ENCODE measurements around the gene TYR. TPM values are rescaled to one million over a fixed set of nuclear protein-coding genes. Genes with fewer than 3 reads are reported as not detected.
"Not testable (repeated sequence)": the region's sequence is repeated elsewhere in the genome, so short reads cannot be mapped to it uniquely, and the experiment has no call there.

TYR gene
- total and polyA plus RNA-seq, 2 experiments from 2014 or later = 0.17 TPM; not detected in 1

GRCh38 chr11:89333704-89334103 is 156.0 kb downstream of the TYR start:
- not testable (repeated sequence) for H3K36me3 ChIP-seq; H3K27me3 ChIP-seq; H3K27ac ChIP-seq; H3K4me3 ChIP-seq; H3K9me3 ChIP-seq (ENCODE audit: low read depth); H3K4me1 ChIP-seq (ENCODE audit: low read depth)
- peak; percentile 42 for TF ChIP-seq CTCF (IDR thresholded peaks at IDR 0.05; ENCODE audit: low read depth, low read length)
- DNase-seq (ENCODE audit: low read depth in 1 of 2, low spot score in 1 of 2) = peak; percentile 7 to 51

- not testable (repeated sequence) for H3K36me3 ChIP-seq; H3K27ac ChIP-seq; H3K27me3 ChIP-seq; H3K4me3 ChIP-seq; H3K4me1 ChIP-seq (ENCODE audit: low read depth); H3K9me3 ChIP-seq (ENCODE audit: low read depth); DNase-seq (ENCODE audit: low read depth in 1 of 2, low spot score in 1 of 2)
Observed at GRCh38 chr11:89337100-89337650, 159.5 kb downstream of the TYR start.

- not testable (repeated sequence) for H3K4me3 ChIP-seq; DNase-seq (ENCODE audit: low read depth in 1 of 2, low spot score in 1 of 2); H3K27me3 ChIP-seq; H3K9me3 ChIP-seq (ENCODE audit: low read depth); H3K4me1 ChIP-seq (ENCODE audit: low read depth); H3K27ac ChIP-seq; H3K36me3 ChIP-seq
Observed at GRCh38 chr11:89338073-89338472, 160.4 kb downstream of the TYR start.

- not testable (repeated sequence) for H3K27ac ChIP-seq; H3K36me3 ChIP-seq; H3K27me3 ChIP-seq; H3K4me3 ChIP-seq; H3K9me3 ChIP-seq (ENCODE audit: low read depth); H3K4me1 ChIP-seq (ENCODE audit: low read depth)
- peak in 1 of 2 donors; percentile 56 for DNase-seq (ENCODE audit: low read depth in 1 of 2, low spot score in 1 of 2)
Observed at GRCh38 chr11:89340450-89340849, 162.8 kb downstream of the TYR start.

- not testable (repeated sequence) for H3K27ac ChIP-seq; H3K4me3 ChIP-seq; H3K9me3 ChIP-seq (ENCODE audit: low read depth); H3K4me1 ChIP-seq (ENCODE audit: low read depth); H3K36me3 ChIP-seq; H3K27me3 ChIP-seq
- DNase-seq (ENCODE audit: low read depth in 1 of 2, low spot score in 1 of 2) = peak in 1 of 2 donors; percentile 65
Observed at GRCh38 chr11:89342880-89343572, 165.4 kb downstream of the TYR start.

Other genes with a start within 250 kb of the TYR start
- 0.06 TPM in 1 of 2 replicates, not detected in the other for gene GRM5, start 111.9 kb upstream of the TYR start, total RNA-seq
- gene GRM5, start 111.9 kb upstream of the TYR start, polyA plus RNA-seq = not detected in 2 replicates

All from cardiac muscle cell (in vitro differentiated cells and primary cell).